Upper lobe of left lung (tissue), 6 donors: ENCODE data around the gene TMEM131L. TPM values are rescaled to one million over a fixed set of nuclear protein-coding genes. Genes with fewer than 3 reads are reported as not detected.

Experiments used
- ATAC-seq, 2 donors: fragments of 200-7000 bp; cut with Tn5 transposase; one replicate each; pipeline ENCODE4 v1.9.1; 2022; ENCODE audit warnings: mild to moderate bottlenecking in 2 of 2, moderate library complexity in 2 of 2; ENCODE audit not compliant: low FRiP score in 2 of 2
- DNase-seq, 2 donors: peaks; one replicate each; pipeline ENCODE4 v3.0.0-alpha.2; 2019 to 2020
- H3K27ac ChIP-seq, 4 donors: fragments of 200-600 bp; sonication (generic); one replicate each; pipeline ENCODE4 v1.5.1; 2016 to 2019
- H3K27me3 ChIP-seq, 4 donors: fragments of 200-600 bp; sonication (generic); one replicate each; pipeline ENCODE4 v1.5.1; 2017 to 2019
- H3K36me3 ChIP-seq, 4 donors: fragments of 200-600 bp; sonication (generic); one replicate each; pipeline ENCODE4 v1.5.1; 2016 to 2019
- H3K4me1 ChIP-seq, 4 donors: fragments of 200-600 bp; sonication (generic); one replicate each; pipeline ENCODE4 v1.5.1; 2018 to 2019
- H3K4me3 ChIP-seq, 4 donors: fragments of 200-600 bp; sonication (generic); one replicate each; pipeline ENCODE4 v1.5.1; 2017 to 2019; ENCODE audit warnings: mild to moderate bottlenecking in 2 of 4, moderate library complexity in 1 of 4
- H3K9me3 ChIP-seq, 4 donors: fragments of 200-600 bp; sonication (generic); one replicate each; pipeline ENCODE4 v1.5.1; 2018 to 2019
- EP300 ChIP-seq, 4 donors: sonication (generic); formaldehyde crosslinking; IDR thresholded peaks; one replicate each; pipeline ENCODE4 v1.5.1; 2017; ENCODE audit warnings: antibody characterized with exemption in 4 of 4, control low read depth in 2 of 4
- POLR2A ChIP-seq, 4 donors: fragments of 450-650 bp; IDR thresholded peaks; one replicate each; pipeline ENCODE4 v1.5.1; 2016 to 2017; ENCODE audit warnings: antibody characterized with exemption in 4 of 4, mild to moderate bottlenecking in 2 of 4
- POLR2AphosphoS5 ChIP-seq, 2 donors: sonication (generic); formaldehyde crosslinking; IDR thresholded peaks; one replicate each; pipeline ENCODE4 v1.5.1; 2017; ENCODE audit warnings: antibody characterized with exemption in 2 of 2
- WGBS, 2 donors: methylation state at CpG; one replicate each; pipeline ENCODE4 v1.1.5; 2017 to 2018; 5-methylcytosine and 5-hydroxymethylcytosine counted together
- total RNA-seq, 6 donors: library from RNA; depleted of rRNA in 4 of 6; stranded (reverse); fragments of >200 nt in 4 of 6; gene quantifications; one replicate each; pipeline versions ENCODE4 v1.1.0 to v1.2.1, GENCODE V29; 2016 to 2021
- TF ChIP-seq, protein P1 (sequence below), 6 experiments: fragments of 450-650 bp in 4 of 6; fragments of 200-600 bp in 2 of 6; sonication (generic) in 2 of 6; IDR thresholded peaks; one replicate each; pipeline ENCODE4 v1.5.1; 2016 to 2019; ENCODE audit warnings: antibody characterized with exemption in 6 of 6
- donor health status: DM: no; HTN: no; CAD: no; lungs with moderate emphysema.
- donor health status: DM: no; HTN: yes; CAD: no; lungs with severe emphysema.

The TMEM131L gene
- total RNA-seq, 6 donors from 2014 or later = 12.3 to 28.8 (median 19.5) TPM

DNA sequence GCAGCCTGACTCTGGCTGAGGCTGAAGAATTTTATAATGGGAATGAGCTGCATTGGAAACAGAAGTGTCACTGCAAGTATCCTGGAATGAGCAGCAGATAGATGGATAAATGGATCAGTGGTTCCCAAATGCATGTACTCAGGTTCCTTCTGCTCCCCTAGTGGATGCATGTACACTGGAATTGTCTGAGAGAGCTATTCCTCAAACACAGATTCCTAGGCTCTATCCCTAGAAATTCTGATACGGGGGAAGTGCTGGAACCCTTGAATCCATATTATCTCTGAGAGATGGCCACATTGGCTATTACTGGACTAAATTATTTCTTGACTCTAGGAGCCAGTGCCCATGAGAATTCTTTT lies 64.8 kb downstream of the TMEM131L start:
- peak overlapping the region in 3 of 4 donors; percentile 13 to 65 (median 62) for H3K27ac ChIP-seq
- H3K4me1 ChIP-seq = peaks cover 21 to 44% (median 37%) of the 10 kb centered on the region in 4 donors
- H3K27me3 ChIP-seq = no peaks in the 10 kb centered on the region
- no peaks in the 10 kb centered on the region for H3K36me3 ChIP-seq
- 58 to 93% methylated on average over 1 of the region's 1 CpG for WGBS, 2 donors
- H3K4me3 ChIP-seq = no peak overlapping the region
- TF ChIP-seq EP300 (IDR thresholded peaks at IDR 0.05) (no peak), POLR2A (IDR thresholded peaks at IDR 0.05) (no peak), POLR2AphosphoS5 (IDR thresholded peaks at IDR 0.05) (no peak)
- TF ChIP-seq, protein P1, sequence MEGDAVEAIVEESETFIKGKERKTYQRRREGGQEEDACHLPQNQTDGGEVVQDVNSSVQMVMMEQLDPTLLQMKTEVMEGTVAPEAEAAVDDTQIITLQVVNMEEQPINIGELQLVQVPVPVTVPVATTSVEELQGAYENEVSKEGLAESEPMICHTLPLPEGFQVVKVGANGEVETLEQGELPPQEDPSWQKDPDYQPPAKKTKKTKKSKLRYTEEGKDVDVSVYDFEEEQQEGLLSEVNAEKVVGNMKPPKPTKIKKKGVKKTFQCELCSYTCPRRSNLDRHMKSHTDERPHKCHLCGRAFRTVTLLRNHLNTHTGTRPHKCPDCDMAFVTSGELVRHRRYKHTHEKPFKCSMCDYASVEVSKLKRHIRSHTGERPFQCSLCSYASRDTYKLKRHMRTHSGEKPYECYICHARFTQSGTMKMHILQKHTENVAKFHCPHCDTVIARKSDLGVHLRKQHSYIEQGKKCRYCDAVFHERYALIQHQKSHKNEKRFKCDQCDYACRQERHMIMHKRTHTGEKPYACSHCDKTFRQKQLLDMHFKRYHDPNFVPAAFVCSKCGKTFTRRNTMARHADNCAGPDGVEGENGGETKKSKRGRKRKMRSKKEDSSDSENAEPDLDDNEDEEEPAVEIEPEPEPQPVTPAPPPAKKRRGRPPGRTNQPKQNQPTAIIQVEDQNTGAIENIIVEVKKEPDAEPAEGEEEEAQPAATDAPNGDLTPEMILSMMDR (IDR thresholded peaks at IDR 0.05) = no peak
- DNase-seq (no peak), ATAC-seq (no peak)
- no peaks in the 10 kb centered on the region for H3K9me3 ChIP-seq

DNA sequence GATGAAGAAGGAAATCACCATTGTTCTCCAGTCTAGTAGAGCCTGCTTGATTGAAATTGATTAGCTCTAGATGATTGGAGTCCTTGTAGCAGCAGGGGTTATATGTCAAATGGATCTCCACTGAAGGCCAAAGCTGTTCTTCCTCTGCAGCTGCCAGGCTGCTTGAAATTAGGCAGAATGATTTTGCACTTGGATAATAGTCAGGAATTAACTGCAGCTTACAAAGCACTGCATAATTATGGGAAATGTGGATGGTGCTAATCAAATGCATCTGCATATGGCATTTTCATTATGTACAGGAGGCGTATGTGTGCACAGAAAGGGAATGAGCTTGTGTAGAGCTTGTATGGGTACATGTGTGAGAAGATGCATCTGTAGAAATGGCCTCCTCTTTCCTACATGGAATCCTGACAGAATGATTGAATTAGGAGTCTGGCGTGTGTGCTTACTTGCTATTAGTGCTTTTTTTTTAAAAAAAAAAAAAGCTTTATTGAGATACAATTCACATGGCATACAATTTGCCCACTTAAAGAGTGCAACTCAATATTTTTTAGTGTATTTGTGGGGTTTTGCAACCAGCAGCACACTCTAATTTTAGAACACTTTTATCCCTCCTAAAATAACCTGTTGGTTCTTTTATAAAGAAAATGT lies 65.9 kb downstream of the TMEM131L start:
- WGBS, 2 donors = 83 to 87% methylated on average over 2 of the region's 2 CpGs
- no peaks in the 10 kb centered on the region for H3K9me3 ChIP-seq
- H3K4me1 ChIP-seq = peaks cover 21 to 48% (median 41%) of the 10 kb centered on the region in 4 donors
- no peak for DNase-seq
- no peak overlapping the region for H3K27ac ChIP-seq
- H3K36me3 ChIP-seq = no peaks in the 10 kb centered on the region
- TF ChIP-seq POLR2A (IDR thresholded peaks at IDR 0.05) (no peak), POLR2AphosphoS5 (IDR thresholded peaks at IDR 0.05) (no peak), EP300 (IDR thresholded peaks at IDR 0.05) (no peak)
- TF ChIP-seq, protein P1 (IDR thresholded peaks at IDR 0.05) = no peak
- ATAC-seq = no peak
- H3K4me3 ChIP-seq = no peak overlapping the region
- no peaks in the 10 kb centered on the region for H3K27me3 ChIP-seq

DNA sequence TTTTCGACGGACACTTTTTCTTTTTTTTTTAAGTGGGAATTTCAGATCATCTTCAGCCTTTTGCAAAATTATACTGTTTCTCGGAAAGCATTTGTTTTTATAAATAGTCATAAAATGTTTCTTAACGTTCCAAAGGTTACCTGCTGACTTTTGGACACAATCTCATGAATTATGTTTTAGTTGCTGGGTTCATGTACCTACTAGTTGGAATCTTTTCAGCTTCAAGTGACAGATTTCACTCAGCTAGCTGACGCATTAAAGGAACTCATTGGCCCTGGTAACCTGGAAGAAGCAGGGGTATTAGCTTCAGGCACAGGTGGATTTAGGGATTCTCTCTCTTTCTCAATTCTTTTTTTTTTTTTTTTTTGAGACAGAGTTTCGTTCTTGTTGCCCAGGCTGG lies 66.5 kb downstream of the TMEM131L start:
- Histone ChIP-seq H3K27me3 (no peaks in the 10 kb centered on the region), H3K36me3 (no peaks in the 10 kb centered on the region), H3K4me3 (no peak overlapping the region), H3K9me3 (no peaks in the 10 kb centered on the region), H3K4me1 (peaks cover 21 to 45% (median 42%) of the 10 kb centered on the region in 4 donors), H3K27ac (no peak overlapping the region)
- ATAC-seq = no peak
- no peak for TF ChIP-seq POLR2AphosphoS5 (IDR thresholded peaks at IDR 0.05)
- TF ChIP-seq EP300 (IDR thresholded peaks at IDR 0.05) = no peak
- TF ChIP-seq, protein P1 (IDR thresholded peaks at IDR 0.05) = no peak
- no peak for TF ChIP-seq POLR2A (IDR thresholded peaks at IDR 0.05)
- DNase-seq = no peak
- 91% methylated on average over 6 of the region's 6 CpGs for WGBS, 2 donors

DNA sequence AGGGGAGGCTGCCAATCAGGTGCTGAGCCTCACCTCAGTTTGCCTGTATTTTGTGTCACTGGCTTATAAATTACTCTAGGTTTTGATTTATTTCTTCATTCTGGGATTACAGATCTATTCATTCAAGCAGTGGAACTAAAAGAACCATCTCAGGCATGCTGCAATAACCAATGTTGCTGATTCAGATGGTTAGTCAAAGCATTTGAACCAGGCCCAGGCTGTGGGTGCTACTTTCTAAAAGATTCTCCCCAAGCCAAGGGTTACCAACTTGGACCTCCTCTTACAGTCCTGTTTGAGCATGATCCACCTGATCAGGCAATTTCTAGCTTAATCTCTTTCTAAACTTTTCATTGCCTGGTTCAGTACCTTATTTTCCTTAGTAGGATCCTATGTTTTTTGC lies 67.2 kb downstream of the TMEM131L start:
- Histone ChIP-seq H3K27ac (no peak overlapping the region), H3K4me1 (peaks cover 21 to 46% (median 41%) of the 10 kb centered on the region in 4 donors), H3K27me3 (no peaks in the 10 kb centered on the region), H3K36me3 (no peaks in the 10 kb centered on the region), H3K9me3 (no peaks in the 10 kb centered on the region), H3K4me3 (no peak overlapping the region)
- ATAC-seq (no peak), DNase-seq (no peak)
- TF ChIP-seq, protein P1 (IDR thresholded peaks at IDR 0.05) = no peak
- TF ChIP-seq POLR2AphosphoS5 (IDR thresholded peaks at IDR 0.05) (no peak), POLR2A (IDR thresholded peaks at IDR 0.05) (no peak), EP300 (IDR thresholded peaks at IDR 0.05) (no peak)
